H1 (cell line): ENCODE measurements around the gene MYBPC2. TPM values are rescaled to one million over a fixed set of nuclear protein-coding genes. Genes with fewer than 3 reads are reported as not detected.

Experiments
- CHD2 ChIP-seq: IDR thresholded peaks from 2 replicates; pipeline ENCODE4 v1.6.1; 2012; ENCODE audit warnings: low read length, improper control_type of control experiment
- GABPA ChIP-seq: IDR thresholded peaks from 2 replicates; pipeline ENCODE4 v1.6.1; 2011; ENCODE audit warnings: mild to moderate bottlenecking, low read length, moderate library complexity, borderline replicate concordance; ENCODE audit not compliant: insufficient read depth
- KDM4A ChIP-seq: IDR thresholded peaks from one replicate; pipeline ENCODE4 v1.7.1; 2012; ENCODE audit warnings: low read depth, mild to moderate bottlenecking, moderate library complexity, low read length, inconsistent platforms; ENCODE audit not compliant: severe bottlenecking
- SUZ12 ChIP-seq: fragments of 200-600 bp; sonication (generic); IDR thresholded peaks from 2 replicates; pipeline ENCODE4 v1.6.1; 2012; ENCODE audit warnings: mild to moderate bottlenecking, inconsistent platforms, low read length, moderate library complexity, mixed read lengths
- TEAD4 ChIP-seq: IDR thresholded peaks from 2 replicates; pipeline ENCODE4 v1.6.1; 2012; ENCODE audit warnings: low read depth, low read length, inconsistent platforms, mixed read lengths
- USF2 ChIP-seq: IDR thresholded peaks from 2 replicates; pipeline ENCODE4 v1.6.1; 2011; ENCODE audit warnings: low read length, improper control_type of control experiment
- polyA plus RNA-seq, 7 experiments: library from polyadenylated mRNA; depleted of rRNA in 3 of 7; stranded (reverse) in 5 of 7; unstranded in 2 of 7; fragments of >200 nt in 5 of 7; fragments of 200-250 nt in 2 of 7; gene quantifications; 1 replicate in 5 of 7; 2 replicates in 1 of 7; 4 replicates in 1 of 7; pipeline versions ENCODE4 v1.2.1 to v1.2.3, GENCODE V29; 2011 to 2013; ENCODE audit warnings: missing spikeins in 2 of 7, mixed read lengths in 2 of 7
- total RNA-seq: library from RNA; stranded (reverse); fragmentation: NEBNext Ultra II Directional; extraction: Animal tissue kit (Norgen Biotek cat#: 25700); gene quantifications from 2 replicates; pipeline ENCODE4 v1.2.1, GENCODE V29; 2021

The MYBPC2 gene
- total and polyA plus RNA-seq, 2 of the 8 experiments (the other 6 are each of a cell fraction or from before 2014, with no cell fraction given), result 1.8 to 3.1 TPM

- TF ChIP-seq GABPA (no peak), USF2 (no peak), TEAD4 (no peak), KDM4A (no peak), CHD2 (no peak), SUZ12 (no peak)
- TF ChIP-seq, all 59 proteins: peak for 3
Measured at GRCh38 chr19:50500060-50500752, 67.5 kb downstream of the MYBPC2 start (continued).
